Measurements from ENCODE around the gene ELP1.

DNA sequence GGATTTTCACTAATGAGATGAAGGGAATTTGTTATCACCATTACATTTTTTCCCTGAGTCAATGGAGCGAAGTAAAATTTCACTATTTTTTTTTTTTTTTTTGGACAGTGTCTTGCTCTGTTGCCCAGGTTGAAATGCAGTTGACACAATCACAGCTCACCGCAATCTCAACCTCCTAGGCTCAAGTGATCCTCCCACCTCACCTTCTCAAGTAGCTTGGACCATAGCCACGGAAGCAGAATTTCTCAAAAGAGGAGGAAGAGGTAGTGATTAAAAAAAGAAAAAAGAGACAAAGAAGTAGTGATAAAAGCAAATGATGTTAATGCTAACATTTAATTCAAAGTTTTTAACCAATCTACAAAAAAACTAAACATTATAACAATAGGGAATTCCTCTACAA lies 29.8 kb downstream of the ELP1 start:
- no peak for TF ChIP-seq SIN3A (IDR thresholded peaks at IDR 0.05; ENCODE audit: borderline replicate concordance, insufficient read depth, low read length)
- no peak for TF ChIP-seq POLR2AphosphoS5 (IDR thresholded peaks at IDR 0.05; ENCODE audit: low read depth, low read length)

Data from PFSK-1 (cell line).